Measurements from ENCODE around the gene GPC6.

Gene GPC6

GRCh38 chr13:93238711-93239110 is 12.1 kb downstream of the GPC6 start:
- TF ChIP-seq LEF1 (IDR thresholded peaks at IDR 0.05; ENCODE audit: borderline replicate concordance) (no peak), CTBP1 (IDR thresholded peaks at IDR 0.05; ENCODE audit: borderline replicate concordance) (0 out of 2 replicates have a peak, but pooled peaks have one; percentile 17), HDGF (IDR thresholded peaks at IDR 0.05; ENCODE audit: borderline replicate concordance) (no peak), SUZ12 (IDR thresholded peaks at IDR 0.05) (no peak)
- no peak for DNase-seq (ENCODE audit: extremely low spot score)
- CTCF ChIA-PET, result interaction anchor here (0.7 kb wide), 1 partner anchor 10 kb away, joined by 3 read pairs; no protein-coding TSS in a partner anchor
- POLR2A ChIA-PET, result no interaction called here

GRCh38 chr13:93243375-93244063 is 16.9 kb downstream of the GPC6 start:
- TF ChIP-seq TARDBP (IDR thresholded peaks at IDR 0.05) (no peak), SP1 (IDR thresholded peaks at IDR 0.05) (no peak), SUZ12 (IDR thresholded peaks at IDR 0.05) (no peak), NFRKB (IDR thresholded peaks at IDR 0.05) (no peak), FOXM1 (IDR thresholded peaks at IDR 0.05; ENCODE audit: borderline replicate concordance) (no peak)
- ChIA-PET POLR2A (interaction anchor here (1.1 to 2.7 kb wide), 2 partner anchors 16 to 1113 kb away, joined by 3 to 21 read pairs; partner anchors contain the start of gene GPC6), CTCF (interaction anchor here (0.9 to 1.6 kb wide), 3 partner anchors 8 to 16 kb away, joined by 3 to 4 read pairs (median 3); no protein-coding TSS in a partner anchor)
- no peak for DNase-seq (ENCODE audit: extremely low spot score)

- DNase-seq (ENCODE audit: extremely low spot score), result no peak
- ChIA-PET CTCF (interaction anchor here (0.9 to 1.6 kb wide), 3 partner anchors 9 to 17 kb away, joined by 3 to 4 read pairs (median 3); no protein-coding TSS in a partner anchor), POLR2A (interaction anchor here (1.1 to 2.7 kb wide), 2 partner anchors 16 to 1112 kb away, joined by 3 to 21 read pairs; partner anchors contain the start of gene GPC6)
- no peak for TF ChIP-seq ELF4 (IDR thresholded peaks at IDR 0.05)
- TF ChIP-seq CTBP1 (IDR thresholded peaks at IDR 0.05; ENCODE audit: borderline replicate concordance), result no peak
- TF ChIP-seq TARDBP (IDR thresholded peaks at IDR 0.05), result no peak
- no peak for TF ChIP-seq SP1 (IDR thresholded peaks at IDR 0.05)
Observed at GRCh38 chr13:93244141-93244917, 17.7 kb downstream of the GPC6 start.

GRCh38 chr13:93244918-93245280 is 18.3 kb downstream of the GPC6 start:
- CTCF ChIA-PET, result interaction anchor here (1.0 to 1.6 kb wide), 2 partner anchors 9 to 13 kb away, joined by 3 to 4 read pairs; no protein-coding TSS in a partner anchor

GRCh38 chr13:93246069-93246468 is 19.5 kb downstream of the GPC6 start:
- no peak for DNase-seq (ENCODE audit: extremely low spot score)
- no peak for TF ChIP-seq ELF4 (IDR thresholded peaks at IDR 0.05)
- no peak for TF ChIP-seq FOXA1 (IDR thresholded peaks at IDR 0.05)
- TF ChIP-seq SP1 (IDR thresholded peaks at IDR 0.05), result no peak
- no peak for TF ChIP-seq ARNT (IDR thresholded peaks at IDR 0.05)
- no peak for TF ChIP-seq BHLHE40 (IDR thresholded peaks at IDR 0.05; ENCODE audit: borderline replicate concordance)
- no peak for TF ChIP-seq SUZ12 (IDR thresholded peaks at IDR 0.05)
- no peak for TF ChIP-seq FOXK2 (IDR thresholded peaks at IDR 0.05)
- TF ChIP-seq TARDBP (IDR thresholded peaks at IDR 0.05), result no peak
- TF ChIP-seq PKNOX1 (IDR thresholded peaks at IDR 0.05), result no peak
- ChIA-PET CTCF (interaction anchor here (0.7 to 2.0 kb wide), 2 partner anchors 12 to 168 kb away, joined by 3 to 5 read pairs; no protein-coding TSS in a partner anchor), POLR2A (interaction anchor here (0.9 kb wide), 1 partner anchor 18 kb away, joined by 3 read pairs; no protein-coding TSS in a partner anchor)

More at GRCh38 chr13:93244918-93245280, 18.3 kb downstream of the GPC6 start:
- no peak for DNase-seq (ENCODE audit: extremely low spot score)
- TF ChIP-seq LEF1 (IDR thresholded peaks at IDR 0.05; ENCODE audit: borderline replicate concordance) (no peak), L3MBTL2 (conservative IDR thresholded peaks at IDR 0.05) (no peak), SUZ12 (IDR thresholded peaks at IDR 0.05) (no peak), ZNF384 (IDR thresholded peaks at IDR 0.05) (no peak), CTBP1 (IDR thresholded peaks at IDR 0.05; ENCODE audit: borderline replicate concordance) (no peak), BHLHE40 (IDR thresholded peaks at IDR 0.05; ENCODE audit: borderline replicate concordance) (no peak), FOXM1 (IDR thresholded peaks at IDR 0.05; ENCODE audit: borderline replicate concordance) (no peak), NFRKB (IDR thresholded peaks at IDR 0.05) (no peak), ARNT (IDR thresholded peaks at IDR 0.05) (no peak), TARDBP (IDR thresholded peaks at IDR 0.05) (no peak), SP1 (IDR thresholded peaks at IDR 0.05) (no peak), HDGF (IDR thresholded peaks at IDR 0.05; ENCODE audit: borderline replicate concordance) (no peak), FOXA1 (IDR thresholded peaks at IDR 0.05) (no peak), ELF4 (IDR thresholded peaks at IDR 0.05) (no peak), PKNOX1 (IDR thresholded peaks at IDR 0.05) (no peak)
- POLR2A ChIA-PET, result interaction anchor here (2.7 kb wide), 1 partner anchor 17 kb away, joined by 21 read pairs; the partner anchor contains the start of gene GPC6

GRCh38 chr13:93248627-93249047 is 22.0 kb downstream of the GPC6 start:
- TF ChIP-seq FOXA1 (IDR thresholded peaks at IDR 0.05), result no peak
- peak; percentile 36; the same call in 1 of the 2 replicates for TF ChIP-seq L3MBTL2 (conservative IDR thresholded peaks at IDR 0.05)
- ChIA-PET CTCF (interaction anchor here (0.6 to 1.4 kb wide), 15 partner anchors 10 to 943 kb away, joined by 3 to 5 read pairs (median 3); no protein-coding TSS in a partner anchor), POLR2A (interaction anchor here (1.7 to 2.5 kb wide), 2 partner anchors 20 to 22 kb away, joined by 8 to 10 read pairs; partner anchors contain the start of gene GPC6)
- DNase-seq (ENCODE audit: extremely low spot score), result peak; percentile 73
